Hair follicle dermal papilla cell (primary cell): ENCODE measurements around the gene ALX1. TPM values are rescaled to one million over a fixed set of nuclear protein-coding genes. Genes with fewer than 3 reads are reported as not detected.

Source experiments
- total RNA-seq: library from RNA; depleted of rRNA; stranded (reverse); fragments of >200 nt; gene quantifications from 2 replicates; pipeline ENCODE4 v1.2.3, GENCODE V29; 2012

The ALX1 gene
- 0.16 TPM in 1 of 2 replicates, not detected in the other for total RNA-seq

DNA sequence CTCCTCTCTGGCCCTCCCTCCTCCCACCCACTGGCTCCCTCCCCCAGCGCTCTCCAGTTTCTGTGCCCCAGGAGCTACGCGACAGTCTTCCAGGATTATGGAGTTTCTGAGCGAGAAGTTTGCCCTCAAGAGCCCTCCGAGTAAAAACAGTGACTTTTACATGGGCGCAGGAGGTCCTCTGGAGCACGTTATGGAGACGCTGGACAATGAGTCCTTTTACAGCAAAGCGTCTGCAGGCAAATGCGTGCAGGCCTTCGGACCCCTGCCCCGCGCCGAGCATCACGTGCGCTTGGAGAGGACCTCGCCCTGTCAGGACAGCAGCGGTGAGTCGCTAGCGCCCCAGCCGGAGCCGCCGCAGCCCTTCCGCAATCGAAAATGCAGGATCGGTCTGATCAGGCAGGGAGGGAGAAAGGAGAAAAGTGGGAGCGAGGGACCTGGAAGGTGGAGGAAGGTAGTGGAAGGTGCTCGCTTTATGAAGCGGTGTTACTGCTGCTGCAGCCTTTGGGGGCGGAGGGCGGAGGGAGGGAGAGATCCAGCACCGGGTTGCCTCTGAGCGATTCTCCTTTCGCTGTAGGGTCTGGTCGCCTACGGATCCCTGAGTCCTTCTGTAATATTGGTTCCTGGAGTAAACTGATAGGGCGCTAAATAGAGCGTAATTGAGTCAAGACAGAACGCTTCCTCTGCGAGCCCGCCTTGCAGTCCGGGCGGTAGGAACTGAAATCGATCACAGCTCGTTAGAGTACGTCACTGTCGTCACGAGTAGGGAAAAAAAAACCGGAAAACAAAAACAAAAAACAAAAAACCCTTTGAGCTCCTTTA is at the start of gene ALX1:
ALX1 (plus strand) TSS at position 56 of the 819 bp plus-strand sequence; CDS start at position 98, 42 bp downstream.

Other genes with a start within 250 kb of the ALX1 start
- gene TSPAN19, start 243.9 kb upstream of the ALX1 start, total RNA-seq = not detected in 2 replicates
- 0.16 and 1.1 TPM in 2 replicates for gene LRRIQ1, start 243.9 kb upstream of the ALX1 start, total RNA-seq